T-helper 2 cell (primary cell): Measurements from ENCODE around the gene RUNX3.
A peak's percentile ranks its signal among the peaks of the same experiment; 100 is the strongest.

ENCODE experiments used
- DNase-seq, 5 experiments: peaks; one replicate each; pipeline versions ENCODE4 v3.0.0 to v3.0.0-alpha.2; 2012 to 2022

Gene RUNX3

DNA sequence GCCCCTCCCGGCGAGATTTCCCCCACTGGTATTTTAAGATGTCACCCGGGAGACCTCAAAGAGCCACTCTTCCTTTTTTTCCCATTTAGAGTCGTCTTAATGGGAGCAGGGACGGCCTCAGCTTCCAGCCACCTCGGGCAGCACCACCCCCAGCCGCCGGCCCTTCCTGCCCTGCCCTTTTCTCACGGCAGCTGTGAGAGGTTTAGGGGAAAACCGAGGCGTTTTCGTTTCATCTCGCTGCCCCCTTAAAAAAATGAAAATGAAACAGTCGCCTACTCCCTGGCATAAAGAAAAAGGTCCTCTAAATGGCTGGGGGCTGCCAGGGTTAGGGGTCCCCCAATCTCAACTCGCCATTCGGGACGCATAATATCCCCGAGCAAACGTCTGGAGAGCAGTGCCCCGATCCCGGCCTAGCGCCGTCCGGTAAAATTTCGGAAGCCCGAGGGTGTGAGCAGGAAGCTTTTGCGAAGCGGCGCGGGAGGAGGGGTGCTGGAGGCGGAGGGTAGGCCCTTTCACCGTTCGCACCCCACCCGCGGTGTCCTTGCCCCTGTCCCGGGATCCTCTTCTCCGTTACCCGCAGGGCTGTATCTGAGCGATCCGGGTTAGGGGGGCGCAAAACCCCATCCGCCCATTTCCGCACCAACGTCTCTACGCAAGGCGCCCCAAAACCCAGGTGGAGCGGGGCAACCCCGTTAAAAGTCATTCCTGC is 1.2 kb downstream of the RUNX3 start:
- DNase-seq, result peak; percentile 29 to 82 (median 64)

DNA sequence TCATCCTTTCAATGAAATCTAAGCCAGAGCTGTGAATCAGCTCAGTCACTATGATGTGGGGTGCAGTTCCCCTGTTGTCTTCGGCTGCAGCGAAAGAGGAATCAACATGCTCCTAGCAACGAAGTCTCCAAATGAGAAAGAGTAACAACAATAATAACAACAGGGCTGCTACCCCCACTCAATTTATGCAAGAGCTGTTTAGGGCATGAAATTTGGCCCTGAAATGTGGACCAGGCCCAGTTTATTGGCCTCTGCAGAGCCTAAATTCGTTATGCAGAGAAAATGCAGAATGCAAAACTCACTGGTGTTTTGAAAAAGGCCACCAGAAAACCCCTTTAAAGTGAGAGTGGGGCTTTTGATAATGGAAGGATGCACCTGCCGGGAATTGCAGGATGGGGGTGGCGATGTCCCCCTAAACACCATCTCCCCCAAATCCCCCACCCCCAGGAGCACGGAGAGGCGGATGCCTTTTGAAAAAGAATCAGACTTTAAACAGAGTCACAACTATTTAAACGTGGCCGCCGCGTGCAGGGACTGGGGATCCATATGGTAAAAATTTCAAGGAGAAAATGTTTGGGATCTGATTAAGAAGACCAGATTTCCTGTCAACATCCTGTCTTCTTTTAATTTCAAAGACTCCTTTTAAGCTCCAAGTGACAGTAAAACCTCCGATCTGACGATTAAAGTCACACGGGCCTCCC is 1.9 kb downstream of the RUNX3 start:
- peak in 1 of 5 experiments; percentile 49 for DNase-seq

DNA sequence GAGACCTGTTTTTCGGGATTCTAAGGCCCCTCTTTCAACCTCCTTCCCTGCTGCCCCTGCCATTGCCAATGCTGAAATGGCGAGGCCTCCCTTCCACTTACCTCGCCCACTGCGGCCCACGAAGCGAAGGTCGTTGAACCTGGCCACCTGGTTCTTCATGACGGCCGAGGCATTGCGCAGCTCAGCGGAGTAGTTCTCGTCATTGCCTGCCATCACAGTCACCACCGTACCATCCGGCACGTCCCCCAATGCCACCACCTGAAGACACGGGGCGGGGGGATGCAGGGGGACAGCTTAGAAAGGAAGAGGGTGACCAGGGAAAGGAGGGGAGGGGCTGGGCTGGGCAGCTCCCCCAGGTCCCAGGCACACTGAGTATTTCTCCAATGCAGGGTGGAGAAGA is 2.6 kb downstream of the RUNX3 start:
- DNase-seq, result peak in 2 of 5 experiments; percentile 47 to 69

DNA sequence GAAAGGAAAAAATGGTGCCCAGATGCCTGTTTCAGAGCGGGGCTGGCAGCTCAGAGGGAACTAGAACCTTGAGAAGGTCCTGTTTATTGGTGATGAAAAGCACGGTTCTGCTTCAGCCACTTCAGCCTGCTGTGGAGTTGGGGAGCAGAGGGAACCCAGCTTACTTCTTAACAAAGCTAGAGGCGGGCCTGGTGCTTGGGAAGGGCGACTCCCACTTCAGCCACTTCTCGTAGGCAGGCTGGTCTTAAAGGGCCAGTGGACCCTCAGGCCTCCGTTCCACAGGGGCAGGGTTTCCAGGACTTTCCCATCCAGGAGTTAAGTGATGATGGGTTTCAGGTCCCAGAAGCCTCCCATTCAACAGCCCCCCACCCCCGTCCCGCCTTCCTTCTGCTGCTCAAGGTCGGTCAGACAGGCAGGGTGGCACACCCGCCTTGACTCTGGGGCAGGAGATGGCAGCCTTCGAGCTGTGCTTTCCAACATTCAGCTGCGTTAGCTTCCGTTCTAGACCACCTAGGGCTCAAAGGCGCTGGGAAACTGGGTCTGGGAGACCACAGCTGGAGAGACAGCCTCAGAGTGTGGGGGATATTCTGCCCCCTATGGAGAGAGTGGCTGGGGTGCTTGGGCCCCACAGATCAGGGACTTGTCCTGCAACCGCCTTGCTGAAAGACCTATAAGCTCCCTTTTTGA is 3.4 kb downstream of the RUNX3 start:
- peak in 2 of 5 experiments; percentile 55 to 63 for DNase-seq

DNA sequence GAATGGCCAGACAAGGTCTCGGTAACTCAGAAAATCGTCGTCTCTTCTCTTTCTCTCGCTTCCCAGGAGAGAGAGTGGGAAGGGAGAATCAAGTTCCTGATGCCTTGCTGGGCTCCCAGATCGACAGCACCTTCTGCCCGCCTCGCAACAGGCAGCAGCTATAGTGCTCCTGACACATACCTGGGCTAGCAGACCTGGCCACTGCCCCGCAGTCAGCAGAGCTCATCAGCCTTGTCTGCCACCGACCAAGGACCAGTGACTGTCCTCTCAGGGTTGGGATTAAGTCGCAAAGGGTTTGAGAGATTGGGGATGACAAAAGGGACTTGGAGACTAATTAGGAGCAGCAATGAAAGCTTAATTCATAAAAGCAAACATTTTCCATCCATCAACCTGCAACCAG is 4.1 kb downstream of the RUNX3 start:
- DNase-seq, result no peak

DNA sequence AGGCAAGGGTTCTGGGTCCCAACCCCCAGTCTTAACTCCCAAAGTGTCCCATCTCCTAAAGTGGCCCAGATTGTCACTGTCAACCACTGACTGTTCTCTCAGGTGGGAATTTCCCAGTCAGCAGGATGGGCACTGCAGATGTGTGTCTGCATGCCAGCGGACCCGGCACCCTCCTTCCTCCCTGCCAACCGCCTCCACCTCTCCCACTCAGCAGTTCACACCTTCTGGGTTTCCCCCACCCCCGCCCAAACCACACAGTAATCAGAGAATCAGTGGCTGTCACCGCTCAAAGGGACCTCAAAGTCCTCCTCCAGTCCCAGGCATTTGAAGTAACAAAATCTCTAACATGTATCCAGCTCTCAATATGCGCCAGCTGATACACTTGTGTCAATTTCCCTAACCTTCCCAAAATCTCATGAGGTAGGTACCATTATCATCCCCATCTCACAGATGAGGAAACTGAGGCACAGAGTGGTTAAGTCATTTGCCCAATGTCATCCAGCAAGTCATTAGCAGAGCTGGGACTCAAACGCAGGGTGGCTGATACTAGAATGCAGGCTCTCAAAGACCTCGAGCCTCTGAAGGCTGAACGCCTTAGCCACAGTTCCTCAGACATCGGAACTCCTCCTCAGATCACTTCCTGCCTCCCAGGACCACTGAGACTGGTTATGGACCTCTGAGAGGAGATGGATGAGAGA is 4.8 kb downstream of the RUNX3 start:
- DNase-seq, result peak; percentile 68 to 96 (median 86)

DNA sequence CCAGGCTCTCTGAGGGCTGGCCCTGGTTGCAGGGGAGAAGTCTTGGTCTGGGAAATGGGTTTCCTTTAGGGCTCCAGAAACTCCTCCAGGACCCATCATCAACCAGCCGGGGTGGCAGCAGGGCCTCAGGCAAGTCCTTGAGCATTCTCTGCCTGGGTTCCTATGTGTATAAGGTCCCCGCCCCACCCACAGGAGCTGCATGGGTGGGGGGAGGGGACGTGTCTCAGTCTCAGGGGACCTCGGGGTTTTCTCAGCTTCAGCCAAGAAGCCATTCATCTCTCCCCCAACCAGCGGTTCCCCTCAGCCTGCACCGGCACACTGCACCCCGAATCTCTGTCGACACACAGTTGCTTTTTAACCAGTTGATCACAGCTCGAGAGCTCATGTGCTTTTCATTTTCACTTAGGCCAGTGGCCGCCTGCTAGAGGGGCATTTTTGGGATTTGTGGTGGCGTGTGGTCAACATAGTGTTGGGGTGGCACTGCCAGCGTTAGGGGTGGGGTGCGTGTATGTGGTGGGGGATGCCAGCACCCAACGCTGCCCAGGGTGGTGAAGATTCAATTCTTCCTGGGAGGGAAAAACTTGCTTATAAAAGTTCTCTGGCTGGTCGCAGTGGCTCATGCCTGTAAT is 6.5 kb downstream of the RUNX3 start:
- peak in 2 of 5 experiments; percentile 55 to 86 for DNase-seq

DNA sequence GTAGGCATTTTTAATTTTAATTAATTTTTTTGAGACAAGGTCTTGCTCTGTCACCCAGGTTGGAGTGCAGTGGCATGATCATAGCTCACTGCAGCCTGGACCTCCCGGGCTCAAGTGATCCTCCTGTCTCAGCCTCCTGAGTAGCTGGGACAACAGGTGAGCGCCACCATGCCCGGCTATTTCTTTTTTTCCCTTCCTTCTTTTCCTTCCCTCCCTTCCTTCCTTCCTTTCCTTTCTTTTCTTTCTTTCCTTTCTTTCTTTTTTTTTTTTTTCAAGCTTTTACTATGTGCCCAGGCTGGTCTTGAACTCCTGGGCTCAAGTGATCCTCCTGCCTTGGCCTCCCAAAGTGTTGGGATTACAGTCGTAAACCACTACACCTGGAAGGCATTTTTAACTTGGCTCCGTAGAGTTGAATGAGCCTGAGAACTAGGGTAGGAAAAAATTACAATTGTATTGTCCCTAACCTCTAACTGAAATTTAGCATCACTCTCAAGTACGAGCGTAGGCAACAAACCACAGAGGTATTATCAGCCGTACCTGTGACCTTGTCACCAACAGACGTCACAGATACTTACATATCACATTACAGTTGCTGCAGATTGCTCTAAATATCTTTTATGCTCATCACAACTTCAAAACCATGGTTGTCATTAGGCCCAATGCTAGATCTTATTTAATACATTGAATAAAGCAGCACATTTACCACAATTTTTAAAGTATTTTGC is 8.0 kb downstream of the RUNX3 start:
- DNase-seq, result peak in 3 of 5 experiments; percentile 38 to 93 (median 85)

DNA sequence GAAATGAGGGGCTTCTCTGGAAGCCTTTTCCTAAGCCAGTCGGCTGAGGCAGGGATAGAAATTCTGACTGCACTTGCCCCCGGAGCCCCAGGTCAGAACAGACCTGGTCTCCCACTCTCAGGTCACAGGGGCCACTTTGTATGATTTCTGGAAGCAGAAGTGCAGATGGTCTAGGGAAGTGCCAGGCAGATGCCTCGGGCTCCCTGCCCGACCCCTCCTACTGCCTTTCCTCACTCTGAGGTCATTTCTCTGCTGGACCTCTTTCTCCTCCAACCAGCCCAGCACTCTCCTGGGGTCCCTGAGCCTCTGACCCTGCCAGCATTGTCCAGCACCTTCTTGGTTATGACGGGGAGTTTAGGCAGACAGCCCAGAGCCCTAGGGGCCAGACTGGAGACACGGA is 8.7 kb downstream of the RUNX3 start:
- DNase-seq, result no peak

DNA sequence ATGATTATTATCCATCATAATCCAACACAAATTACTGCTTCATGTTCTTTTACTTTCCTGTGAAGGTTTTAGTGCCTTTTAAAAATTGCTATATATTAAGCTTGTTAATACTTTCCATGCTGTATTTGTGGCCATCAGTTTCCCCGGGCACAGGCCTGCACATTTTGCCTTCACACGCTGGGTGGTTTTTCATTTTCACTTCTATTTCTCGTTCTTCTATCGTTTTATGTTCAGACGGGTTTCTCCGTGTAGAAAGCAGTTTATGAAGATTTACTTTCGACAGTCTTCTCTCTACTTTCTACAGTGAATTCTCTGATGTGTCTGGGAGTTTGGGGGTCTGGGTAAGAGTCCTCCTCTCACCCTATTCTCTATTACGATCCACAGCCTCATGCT is 9.5 kb downstream of the RUNX3 start:
- no peak for DNase-seq

DNA sequence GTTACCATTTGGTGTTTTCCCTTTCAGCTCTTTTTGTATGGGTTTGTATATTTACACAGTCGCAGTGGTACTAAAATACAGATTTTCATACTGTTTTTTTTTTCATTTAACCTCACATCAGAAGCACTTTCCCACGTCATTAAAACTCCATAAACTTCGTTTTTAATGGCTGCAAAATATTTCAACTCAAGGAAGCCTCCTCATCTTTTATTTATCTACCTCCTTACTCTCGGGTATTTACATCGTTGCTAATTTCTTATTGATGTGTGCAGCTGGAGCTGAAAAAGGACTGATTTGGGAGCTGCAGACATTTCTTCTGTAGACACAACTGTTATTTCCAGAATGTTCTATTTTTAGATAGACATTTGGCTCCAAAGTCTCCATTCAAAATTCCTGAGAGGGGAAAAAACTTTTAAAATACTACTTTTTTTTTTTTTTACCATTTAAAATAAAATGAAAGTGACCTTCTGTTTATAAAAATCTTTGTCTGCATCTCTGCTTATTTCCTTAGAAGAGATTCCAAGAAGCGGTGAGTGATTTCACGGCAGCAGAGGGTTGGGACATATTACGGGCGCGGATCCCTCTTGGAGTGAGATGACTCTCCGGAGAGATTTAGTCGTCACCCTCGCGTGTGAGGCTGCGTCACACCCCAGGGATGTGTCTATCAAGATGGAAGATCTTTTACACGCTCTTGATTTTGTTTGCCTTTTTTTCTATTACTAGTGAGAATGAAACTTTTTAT is 10.1 kb downstream of the RUNX3 start:
- peak in 3 of 5 experiments; percentile 54 to 94 (median 79) for DNase-seq

DNA sequence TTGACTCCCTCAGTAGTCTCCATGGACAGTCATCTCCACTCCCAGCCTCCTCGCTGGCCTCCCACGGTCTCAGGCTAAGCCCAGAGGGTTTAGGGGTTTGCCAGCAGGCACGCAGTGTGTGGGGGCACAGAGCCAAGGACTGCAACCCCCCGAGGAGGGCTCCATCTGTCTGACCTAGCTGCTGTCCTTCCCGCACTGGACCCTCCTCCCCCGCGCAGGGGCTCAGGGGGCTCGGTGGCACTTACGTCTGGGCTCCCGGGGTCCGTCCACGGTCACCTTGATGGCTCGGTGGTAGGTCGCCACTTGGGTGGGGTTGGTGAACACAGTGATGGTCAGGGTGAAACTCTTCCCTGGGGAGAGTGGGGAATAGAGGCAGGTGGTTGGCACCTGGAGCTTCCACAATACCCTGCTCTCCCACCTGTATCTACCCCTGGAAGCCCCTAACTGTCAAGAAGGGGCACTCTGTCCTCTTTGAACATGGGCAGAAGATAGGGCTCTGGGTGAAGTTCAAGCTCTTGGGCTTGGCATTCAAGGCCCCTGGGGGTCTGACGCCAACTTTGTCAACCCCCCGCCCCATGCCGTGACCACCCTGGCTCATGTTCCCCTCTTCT is 11.0 kb downstream of the RUNX3 start:
- no peak for DNase-seq

DNA sequence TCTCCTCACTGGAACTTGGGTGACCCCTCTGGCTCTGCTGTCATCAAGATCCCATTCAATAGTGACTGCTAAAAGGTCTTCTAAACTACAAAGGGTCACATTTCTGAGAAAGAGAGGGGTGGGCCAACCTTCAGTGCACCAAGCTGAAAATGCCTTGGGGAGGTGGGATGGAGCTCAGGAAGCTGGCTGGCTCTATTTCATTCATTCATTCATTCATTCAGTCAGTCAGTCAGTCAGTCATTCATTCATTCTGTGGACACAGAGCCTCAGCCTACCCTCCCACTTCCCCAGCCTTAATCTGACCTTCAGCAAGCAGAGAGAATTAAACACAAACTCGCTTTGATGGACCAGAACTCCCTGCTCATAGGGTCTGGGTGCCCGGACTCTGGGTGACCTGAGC is 11.7 kb downstream of the RUNX3 start:
- DNase-seq, result no peak

DNA sequence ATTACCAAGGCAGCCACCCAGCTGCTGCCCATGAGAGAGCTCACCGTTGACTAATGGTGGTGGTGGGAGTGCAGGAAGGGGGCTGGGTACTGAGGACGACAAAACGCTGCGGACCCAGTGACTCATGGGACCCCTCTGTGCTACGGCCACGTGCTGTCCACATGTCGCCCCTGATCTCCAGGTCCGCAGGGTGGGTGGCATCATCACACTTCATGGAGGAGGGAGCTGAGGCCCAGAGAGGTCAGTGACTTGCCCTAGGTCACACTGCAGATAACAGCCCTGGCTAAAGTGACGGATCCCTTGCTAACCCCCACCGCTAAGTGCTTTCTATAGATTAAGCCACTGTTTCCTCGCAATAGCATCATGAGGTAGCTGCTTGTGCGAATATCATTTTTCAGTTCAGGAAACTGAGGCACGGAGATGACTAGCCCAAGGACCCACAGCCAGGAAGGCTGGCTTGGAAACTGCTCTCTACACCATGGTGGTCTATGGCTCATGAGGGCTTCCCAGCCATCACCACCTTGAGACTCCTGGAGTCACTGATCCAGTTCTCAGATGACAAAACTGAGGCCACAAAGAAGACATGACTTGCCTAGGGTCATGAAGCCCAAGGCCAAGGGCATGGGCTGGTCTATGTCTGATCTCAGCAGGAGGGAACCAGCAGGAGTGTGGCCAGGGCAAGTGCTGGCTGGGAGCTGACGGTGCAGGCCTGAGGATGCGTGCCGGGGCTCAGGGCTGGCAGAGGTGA is 12.6 kb downstream of the RUNX3 start:
- DNase-seq, result no peak

DNA sequence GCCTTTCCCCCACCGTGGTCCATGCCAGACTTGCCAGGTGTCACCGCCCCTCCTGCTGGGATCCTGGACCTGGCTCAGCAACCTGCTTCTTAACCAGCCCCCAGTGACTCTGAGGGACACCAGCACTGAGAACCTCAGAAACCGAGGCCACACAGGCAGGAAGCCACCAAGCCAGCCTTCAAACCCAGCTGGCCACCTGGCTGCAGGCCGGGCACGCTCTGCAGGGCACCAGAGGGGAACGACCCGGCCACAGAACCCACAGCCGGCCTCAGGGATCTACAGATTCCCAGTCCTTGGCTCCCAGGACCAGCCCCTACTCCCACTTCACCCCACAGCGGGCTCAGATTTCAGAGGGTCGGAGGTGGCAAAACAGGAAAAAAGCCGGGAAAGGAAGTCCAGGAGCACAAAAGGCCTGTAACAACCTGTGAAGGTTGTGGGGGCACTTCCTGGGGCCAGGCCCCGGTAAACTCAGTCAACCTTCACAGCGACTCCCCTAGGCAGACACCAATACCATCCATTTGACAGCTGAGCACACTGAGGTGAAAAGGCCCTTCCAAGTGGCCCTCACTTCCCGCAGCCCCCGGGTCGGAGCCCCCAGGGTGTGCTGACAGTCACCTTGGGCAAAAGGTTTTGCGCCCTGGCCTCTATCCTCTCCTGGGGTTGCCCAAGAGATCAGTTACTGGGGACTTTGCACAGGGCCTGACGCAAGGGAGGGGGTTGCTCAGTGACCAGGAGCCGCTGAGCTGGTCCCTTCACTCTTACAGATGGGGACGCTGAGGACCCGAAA is 14.1 kb downstream of the RUNX3 start:
- DNase-seq, result peak in 1 of 5 experiments; percentile 37

DNA sequence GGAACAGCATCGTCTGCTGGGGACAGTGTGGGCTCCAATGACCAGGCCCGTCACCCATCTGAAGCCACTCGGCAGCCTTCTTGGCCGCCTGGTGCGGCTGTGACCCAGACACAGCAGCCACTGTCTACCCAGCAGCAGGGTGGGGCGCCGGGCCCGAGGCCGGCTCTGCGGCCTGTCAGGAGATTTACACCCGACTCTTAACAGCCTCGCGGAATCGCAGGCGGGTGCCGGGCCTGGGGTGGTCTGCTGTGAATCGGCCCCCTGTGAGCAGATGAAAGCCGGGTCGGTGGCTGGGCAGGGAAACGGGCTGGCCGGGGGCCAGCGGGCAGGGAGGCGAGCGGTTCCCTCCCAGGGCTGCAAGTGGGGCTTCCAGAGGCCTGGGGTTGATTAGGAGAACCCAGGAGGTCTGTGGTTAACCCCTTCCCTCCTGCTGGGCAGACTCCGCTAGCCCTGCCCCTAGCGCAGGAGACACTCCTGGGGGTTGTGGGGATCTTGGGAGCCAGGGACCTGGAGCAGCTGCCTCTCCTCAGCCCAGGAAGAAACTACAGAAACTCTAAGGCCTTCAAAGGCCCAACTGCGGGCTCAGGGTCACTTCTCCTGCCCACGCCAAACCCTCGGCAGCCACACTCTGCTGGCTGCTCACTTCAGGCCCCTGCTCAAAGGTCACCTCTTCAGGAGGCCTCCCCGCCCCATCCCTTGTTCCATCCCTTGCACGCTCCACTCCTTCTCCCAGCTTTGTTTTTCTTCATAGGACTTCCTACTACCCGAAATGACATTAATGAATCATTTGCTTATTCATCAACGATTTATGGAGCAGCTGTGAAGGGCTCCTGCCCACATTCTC is 15.6 kb downstream of the RUNX3 start:
- no peak for DNase-seq

DNA sequence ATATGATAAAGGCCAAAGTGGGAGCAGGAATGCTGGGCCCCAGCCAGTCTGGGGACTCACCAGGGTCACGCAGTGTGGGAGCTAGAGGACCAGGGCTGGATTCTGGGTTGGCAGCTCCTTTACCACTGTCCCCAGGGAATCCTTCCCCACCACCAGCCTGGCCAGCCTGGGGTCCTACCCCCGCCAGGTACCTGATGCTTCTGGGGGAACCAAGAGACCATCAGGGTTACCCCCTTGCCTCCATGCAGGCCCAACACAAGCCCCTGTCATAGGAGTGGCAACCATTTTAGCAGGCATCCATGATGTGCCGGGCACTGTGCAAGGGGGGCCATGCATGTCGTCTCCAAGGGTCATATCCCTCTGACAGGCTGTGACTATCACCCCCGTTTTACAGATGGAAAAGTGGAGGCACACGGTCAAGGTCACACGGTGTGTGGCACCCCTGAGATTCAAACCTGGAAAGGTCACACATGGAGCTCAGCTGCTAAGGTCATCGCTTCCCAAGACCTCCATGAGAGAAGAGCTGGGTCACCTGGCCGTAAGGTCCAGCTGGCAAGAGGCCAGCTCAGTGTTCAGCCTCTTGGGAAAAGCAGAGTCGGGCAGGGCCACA is 16.4 kb downstream of the RUNX3 start:
- DNase-seq, result no peak

DNA sequence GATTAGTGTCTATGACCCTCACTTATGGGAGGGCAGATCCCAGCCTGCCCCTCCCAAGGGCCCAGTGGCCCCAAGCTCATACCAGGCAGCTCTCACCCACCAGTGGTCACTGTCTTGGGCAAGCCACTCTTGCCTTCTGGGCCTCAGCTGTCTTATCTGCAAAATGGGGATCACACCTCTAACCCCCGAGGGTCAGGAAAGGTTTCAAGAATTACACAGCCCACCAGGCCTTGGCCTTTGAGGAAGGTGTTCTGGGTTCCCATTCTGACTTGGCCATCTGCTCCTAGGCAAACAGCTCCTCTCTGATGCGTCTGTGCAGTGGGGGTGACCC is 16.8 kb downstream of the RUNX3 start:
- no peak for DNase-seq
